ENCODE data around the gene MEGF11.

The MEGF11 gene

GRCh38 chr15:66135664-66136063 lies 117.9 kb downstream of the MEGF11 start:
- ATAC-seq, result no peak
- TF ChIP-seq TCF4 (CRISPR knock-in tag; IDR thresholded peaks at IDR 0.05; ENCODE audit: borderline replicate concordance) (no peak), GLIS3 (CRISPR knock-in tag; IDR thresholded peaks at IDR 0.05) (no peak), PPARA (CRISPR knock-in tag; IDR thresholded peaks at IDR 0.05; ENCODE audit: borderline replicate concordance) (no peak), ZFP30 (CRISPR knock-in tag; IDR thresholded peaks at IDR 0.05) (no peak), TOX (CRISPR knock-in tag; IDR thresholded peaks at IDR 0.05; ENCODE audit: borderline replicate concordance) (no peak), ARNTL (CRISPR knock-in tag; IDR thresholded peaks at IDR 0.05; ENCODE audit: borderline replicate concordance, low read depth) (no peak), BACH2 (CRISPR knock-in tag; IDR thresholded peaks at IDR 0.05; ENCODE audit: borderline replicate concordance) (no peak), ZNF8 (CRISPR knock-in tag; IDR thresholded peaks at IDR 0.05) (no peak), ESRRG (CRISPR knock-in tag; IDR thresholded peaks at IDR 0.05) (no peak), CSRNP3 (CRISPR knock-in tag; IDR thresholded peaks at IDR 0.05) (no peak), ZNF70 (CRISPR knock-in tag; IDR thresholded peaks at IDR 0.05) (no peak)
- TF ChIP-seq, protein P1, sequence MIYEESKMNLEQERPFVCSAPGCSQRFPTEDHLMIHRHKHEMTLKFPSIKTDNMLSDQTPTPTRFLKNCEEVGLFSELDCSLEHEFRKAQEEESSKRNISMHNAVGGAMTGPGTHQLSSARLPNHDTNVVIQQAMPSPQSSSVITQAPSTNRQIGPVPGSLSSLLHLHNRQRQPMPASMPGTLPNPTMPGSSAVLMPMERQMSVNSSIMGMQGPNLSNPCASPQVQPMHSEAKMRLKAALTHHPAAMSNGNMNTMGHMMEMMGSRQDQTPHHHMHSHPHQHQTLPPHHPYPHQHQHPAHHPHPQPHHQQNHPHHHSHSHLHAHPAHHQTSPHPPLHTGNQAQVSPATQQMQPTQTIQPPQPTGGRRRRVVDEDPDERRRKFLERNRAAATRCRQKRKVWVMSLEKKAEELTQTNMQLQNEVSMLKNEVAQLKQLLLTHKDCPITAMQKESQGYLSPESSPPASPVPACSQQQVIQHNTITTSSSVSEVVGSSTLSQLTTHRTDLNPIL (CRISPR knock-in tag; IDR thresholded peaks at IDR 0.05; ENCODE audit: low read depth), result no peak
- TF ChIP-seq, protein P2, sequence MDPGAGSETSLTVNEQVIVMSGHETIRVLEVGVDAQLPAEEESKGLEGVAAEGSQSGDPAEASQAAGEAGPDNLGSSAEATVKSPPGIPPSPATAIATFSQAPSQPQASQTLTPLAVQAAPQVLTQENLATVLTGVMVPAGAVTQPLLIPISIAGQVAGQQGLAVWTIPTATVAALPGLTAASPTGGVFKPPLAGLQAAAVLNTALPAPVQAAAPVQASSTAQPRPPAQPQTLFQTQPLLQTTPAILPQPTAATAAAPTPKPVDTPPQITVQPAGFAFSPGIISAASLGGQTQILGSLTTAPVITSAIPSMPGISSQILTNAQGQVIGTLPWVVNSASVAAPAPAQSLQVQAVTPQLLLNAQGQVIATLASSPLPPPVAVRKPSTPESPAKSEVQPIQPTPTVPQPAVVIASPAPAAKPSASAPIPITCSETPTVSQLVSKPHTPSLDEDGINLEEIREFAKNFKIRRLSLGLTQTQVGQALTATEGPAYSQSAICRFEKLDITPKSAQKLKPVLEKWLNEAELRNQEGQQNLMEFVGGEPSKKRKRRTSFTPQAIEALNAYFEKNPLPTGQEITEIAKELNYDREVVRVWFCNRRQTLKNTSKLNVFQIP (CRISPR knock-in tag; IDR thresholded peaks at IDR 0.05; ENCODE audit: borderline replicate concordance, low read depth), result no peak

DNA sequence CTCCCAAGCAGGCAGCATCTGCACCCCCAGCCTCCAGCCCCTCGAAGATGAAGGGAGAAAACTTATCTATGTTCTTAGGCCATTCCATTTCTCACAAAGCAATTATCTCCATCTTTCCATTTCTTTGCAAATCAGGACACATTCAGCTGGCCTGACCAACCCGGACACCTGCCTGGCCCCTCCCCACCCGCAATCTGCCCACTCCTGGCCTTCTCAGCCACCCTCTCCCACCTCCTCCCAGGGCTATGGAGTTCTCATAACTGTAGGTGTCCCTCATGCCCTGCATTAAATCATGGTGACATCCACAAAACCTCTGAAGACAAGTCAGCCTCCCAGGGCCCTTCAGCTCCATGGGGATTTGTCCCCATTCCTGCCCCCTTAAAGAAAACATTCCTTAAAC lies 119.3 kb downstream of the MEGF11 start:
- ATAC-seq, result no peak
- TF ChIP-seq, protein P2 (CRISPR knock-in tag; IDR thresholded peaks at IDR 0.05; ENCODE audit: borderline replicate concordance, low read depth), result no peak
- TF ChIP-seq OSR1 (CRISPR knock-in tag; IDR thresholded peaks at IDR 0.05) (no peak), TSHZ2 (CRISPR knock-in tag; IDR thresholded peaks at IDR 0.05) (no peak), ZNF565 (CRISPR knock-in tag; conservative IDR thresholded peaks at IDR 0.05; ENCODE audit: low read depth) (no peak)

GRCh38 chr15:66133247-66133885 lies 120.2 kb downstream of the MEGF11 start:
- no peak for ATAC-seq
- TF ChIP-seq ARNTL (CRISPR knock-in tag; IDR thresholded peaks at IDR 0.05; ENCODE audit: borderline replicate concordance, low read depth) (no peak), CSDC2 (CRISPR knock-in tag; IDR thresholded peaks at IDR 0.05) (no peak), PPARA (CRISPR knock-in tag; IDR thresholded peaks at IDR 0.05; ENCODE audit: borderline replicate concordance) (no peak), OSR1 (CRISPR knock-in tag; IDR thresholded peaks at IDR 0.05) (no peak), TCF4 (CRISPR knock-in tag; IDR thresholded peaks at IDR 0.05; ENCODE audit: borderline replicate concordance) (no peak), ZC3H10 (CRISPR knock-in tag; IDR thresholded peaks at IDR 0.05) (no peak), PATZ1 (CRISPR knock-in tag; IDR thresholded peaks at IDR 0.05; ENCODE audit: borderline replicate concordance) (no peak)
